Measurements from ENCODE around the gene NPPA. TPM values are rescaled to one million over a fixed set of nuclear protein-coding genes. Genes with fewer than 3 reads are reported as not detected.
"Not testable (repeated sequence)": the region's sequence is repeated elsewhere in the genome, so short reads cannot be mapped to it uniquely, and the experiment has no call there.

NPPA gene
- polyA plus RNA-seq, 1 experiment = not detected

DNA sequence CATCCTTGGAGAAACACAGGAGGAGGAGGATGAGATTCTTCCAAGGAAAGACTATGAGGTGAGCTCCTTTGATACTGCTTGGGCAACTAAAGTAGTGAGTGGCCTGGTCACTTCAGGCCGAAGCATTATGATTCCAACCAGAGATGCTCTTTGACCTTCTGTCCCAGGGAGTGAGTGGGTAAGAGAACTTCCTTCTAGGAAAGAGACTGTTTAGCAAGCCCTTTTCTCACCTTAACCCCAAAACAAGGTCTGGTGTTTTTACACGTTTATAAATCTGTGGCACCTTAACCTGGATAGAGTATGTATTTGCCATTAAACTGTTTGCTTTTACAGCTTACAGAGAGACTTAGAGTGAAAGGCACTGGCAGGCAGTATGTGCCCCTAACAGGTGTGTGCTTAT lies 40.5 kb downstream of the NPPA start:
- ChIA-PET POLR2A (interaction anchor here (1.3 to 1.8 kb wide), 2 partner anchors 17 to 102 kb away, joined by 4 to 22 read pairs; no protein-coding TSS in a partner anchor), CTCF (interaction anchor here (1.4 to 2.4 kb wide), 3 partner anchors 22 to 769 kb away, joined by 4 to 9 read pairs (median 7); no protein-coding TSS in a partner anchor)
- H3K27ac ChIP-seq (ENCODE audit: low read depth, low read length) = no peak overlapping the region
- H3K9me3 ChIP-seq (ENCODE audit: control insufficient read depth, insufficient read depth, low read length) = no peaks in the 10 kb centered on the region; the same call in 1 of the 2 replicates
- H3K4me3 ChIP-seq (ENCODE audit: low read depth, low read length) = peak overlapping the region; percentile 84
- TF ChIP-seq, protein P1, sequence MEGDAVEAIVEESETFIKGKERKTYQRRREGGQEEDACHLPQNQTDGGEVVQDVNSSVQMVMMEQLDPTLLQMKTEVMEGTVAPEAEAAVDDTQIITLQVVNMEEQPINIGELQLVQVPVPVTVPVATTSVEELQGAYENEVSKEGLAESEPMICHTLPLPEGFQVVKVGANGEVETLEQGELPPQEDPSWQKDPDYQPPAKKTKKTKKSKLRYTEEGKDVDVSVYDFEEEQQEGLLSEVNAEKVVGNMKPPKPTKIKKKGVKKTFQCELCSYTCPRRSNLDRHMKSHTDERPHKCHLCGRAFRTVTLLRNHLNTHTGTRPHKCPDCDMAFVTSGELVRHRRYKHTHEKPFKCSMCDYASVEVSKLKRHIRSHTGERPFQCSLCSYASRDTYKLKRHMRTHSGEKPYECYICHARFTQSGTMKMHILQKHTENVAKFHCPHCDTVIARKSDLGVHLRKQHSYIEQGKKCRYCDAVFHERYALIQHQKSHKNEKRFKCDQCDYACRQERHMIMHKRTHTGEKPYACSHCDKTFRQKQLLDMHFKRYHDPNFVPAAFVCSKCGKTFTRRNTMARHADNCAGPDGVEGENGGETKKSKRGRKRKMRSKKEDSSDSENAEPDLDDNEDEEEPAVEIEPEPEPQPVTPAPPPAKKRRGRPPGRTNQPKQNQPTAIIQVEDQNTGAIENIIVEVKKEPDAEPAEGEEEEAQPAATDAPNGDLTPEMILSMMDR (IDR thresholded peaks at IDR 0.05; ENCODE audit: low read depth, low read length) = no peak
- DNase-seq (ENCODE audit: low read depth, low spot score) = no peak
- no peaks in the 10 kb centered on the region for H3K27me3 ChIP-seq (ENCODE audit: control insufficient read depth, insufficient read depth, low read length)

DNA sequence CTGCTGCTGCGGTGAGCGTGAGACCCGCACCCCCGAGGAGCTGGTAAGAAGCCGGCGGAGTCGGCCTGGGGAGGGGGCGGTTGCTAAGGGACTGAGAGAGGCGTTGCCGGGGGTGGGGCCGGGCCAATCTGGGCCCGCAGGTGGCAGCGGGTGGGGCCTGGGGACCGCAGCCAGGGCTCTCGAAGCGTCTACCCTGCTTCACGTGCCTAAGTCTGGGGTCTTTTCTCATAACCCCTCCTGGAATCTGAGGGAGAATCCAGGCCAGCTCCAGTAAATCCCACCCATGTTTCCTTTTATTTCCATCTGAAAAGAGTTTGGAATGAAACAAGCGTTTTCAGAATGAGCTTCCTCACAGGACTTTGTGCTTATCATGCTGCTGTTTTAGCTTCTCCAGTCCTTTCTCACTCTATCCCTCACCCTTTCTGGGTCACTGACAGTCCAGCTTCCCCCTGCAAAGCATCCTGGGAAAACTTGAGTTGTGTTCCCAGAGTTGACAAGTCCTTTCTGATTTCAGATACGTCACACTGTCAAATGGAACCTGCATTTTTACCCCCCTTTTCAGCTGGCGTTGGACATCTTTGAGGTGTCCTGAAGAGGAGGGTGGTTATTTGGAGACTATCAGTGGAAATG lies 41.2 kb downstream of the NPPA start:
- H3K4me3 ChIP-seq (ENCODE audit: low read depth, low read length) = peak overlapping the region; percentile 84
- no peak for DNase-seq (ENCODE audit: low read depth, low spot score)
- no peaks in the 10 kb centered on the region; the same call in 1 of the 2 replicates for H3K9me3 ChIP-seq (ENCODE audit: control insufficient read depth, insufficient read depth, low read length)
- POLR2A ChIA-PET = interaction anchor here (0.6 to 1.8 kb wide), 8 partner anchors 13 to 830 kb away, joined by 3 to 22 read pairs (median 4); no protein-coding TSS in a partner anchor
- peak overlapping the region; percentile 31 for H3K27ac ChIP-seq (ENCODE audit: low read depth, low read length)
- no peaks in the 10 kb centered on the region for H3K27me3 ChIP-seq (ENCODE audit: control insufficient read depth, insufficient read depth, low read length)
- TF ChIP-seq, protein P1 (IDR thresholded peaks at IDR 0.05; ENCODE audit: low read depth, low read length) = no peak
- CTCF ChIA-PET = interaction anchor here (1.4 to 2.4 kb wide), 3 partner anchors 21 to 768 kb away, joined by 4 to 9 read pairs (median 7); no protein-coding TSS in a partner anchor

DNA sequence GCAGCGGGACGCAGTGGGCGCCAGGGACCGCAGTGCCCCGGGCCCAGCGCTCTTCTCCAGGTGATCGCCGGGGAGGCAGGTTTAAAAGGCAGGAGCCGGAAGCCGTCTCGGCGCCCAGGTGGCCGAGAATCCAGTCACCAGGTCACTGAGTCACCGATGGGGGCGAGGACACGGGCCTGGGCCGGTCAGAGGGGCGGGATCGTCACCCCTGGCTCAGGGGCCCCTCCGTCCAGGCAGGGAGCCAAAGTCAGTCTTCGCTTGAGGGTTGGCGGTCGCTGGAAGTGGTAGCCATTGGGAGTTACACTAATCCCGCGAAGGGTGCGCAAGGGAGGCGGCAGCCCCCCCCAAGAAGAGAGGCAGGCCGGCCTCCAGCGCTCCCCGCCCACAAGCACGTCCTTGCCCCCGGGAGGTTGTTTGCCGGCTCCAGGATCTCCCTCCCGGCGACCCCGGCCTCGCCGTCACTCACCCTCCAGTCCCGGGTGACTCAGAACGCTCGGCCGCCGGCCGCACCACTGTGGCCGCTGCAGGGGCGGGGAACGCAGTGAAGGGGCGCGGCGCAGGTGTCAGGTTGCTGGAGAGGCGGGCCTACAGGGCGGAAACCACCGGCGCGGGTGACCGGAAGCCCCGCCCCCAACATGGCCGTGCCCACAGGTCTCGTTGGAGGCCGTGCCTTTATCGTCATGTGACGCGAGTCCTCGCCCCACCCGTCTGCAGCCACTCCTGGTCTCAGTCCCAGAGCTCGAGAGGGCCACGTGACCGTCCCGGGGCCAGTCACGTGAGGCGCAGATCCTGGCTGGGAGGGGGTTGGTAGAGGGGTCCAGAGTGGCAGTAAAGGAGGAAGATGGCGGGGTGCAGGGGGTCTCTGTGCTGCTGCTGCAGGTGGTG lies 41.9 kb downstream of the NPPA start, which contains the start of the genes CLCN6 and MTHFR:
CLCN6 (plus strand) TSS at position 770 of the 885 bp plus-strand sequence; CDS start at position 842, 72 bp downstream.
MTHFR (minus strand) TSS at position 543 of the 885 bp plus-strand sequence. CDS start 2,848 bp downstream, outside the sequence.
- DNase-seq (ENCODE audit: low read depth, low spot score) = peak; percentile 97
- ChIA-PET POLR2A (interaction anchor here (0.6 to 1.8 kb wide), 10 partner anchors 10 to 829 kb away, joined by 3 to 22 read pairs (median 4); no protein-coding TSS in a partner anchor), CTCF (interaction anchor here (1.4 to 2.4 kb wide), 3 partner anchors 20 to 768 kb away, joined by 4 to 9 read pairs (median 7); no protein-coding TSS in a partner anchor)
- TF ChIP-seq, protein P1 (IDR thresholded peaks at IDR 0.05; ENCODE audit: low read depth, low read length) = no peak
- H3K4me3 ChIP-seq (ENCODE audit: low read depth, low read length) = peak within 1 kb of the TSS; percentile 84
- peak within 1 kb of the TSS; percentile 94 for H3K27ac ChIP-seq (ENCODE audit: low read depth, low read length)
- no peaks in the 10 kb centered on the region; the same call in 1 of the 2 replicates for H3K9me3 ChIP-seq (ENCODE audit: control insufficient read depth, insufficient read depth, low read length)
- H3K27me3 ChIP-seq (ENCODE audit: control insufficient read depth, insufficient read depth, low read length) = no peaks in the 10 kb centered on the region

DNA sequence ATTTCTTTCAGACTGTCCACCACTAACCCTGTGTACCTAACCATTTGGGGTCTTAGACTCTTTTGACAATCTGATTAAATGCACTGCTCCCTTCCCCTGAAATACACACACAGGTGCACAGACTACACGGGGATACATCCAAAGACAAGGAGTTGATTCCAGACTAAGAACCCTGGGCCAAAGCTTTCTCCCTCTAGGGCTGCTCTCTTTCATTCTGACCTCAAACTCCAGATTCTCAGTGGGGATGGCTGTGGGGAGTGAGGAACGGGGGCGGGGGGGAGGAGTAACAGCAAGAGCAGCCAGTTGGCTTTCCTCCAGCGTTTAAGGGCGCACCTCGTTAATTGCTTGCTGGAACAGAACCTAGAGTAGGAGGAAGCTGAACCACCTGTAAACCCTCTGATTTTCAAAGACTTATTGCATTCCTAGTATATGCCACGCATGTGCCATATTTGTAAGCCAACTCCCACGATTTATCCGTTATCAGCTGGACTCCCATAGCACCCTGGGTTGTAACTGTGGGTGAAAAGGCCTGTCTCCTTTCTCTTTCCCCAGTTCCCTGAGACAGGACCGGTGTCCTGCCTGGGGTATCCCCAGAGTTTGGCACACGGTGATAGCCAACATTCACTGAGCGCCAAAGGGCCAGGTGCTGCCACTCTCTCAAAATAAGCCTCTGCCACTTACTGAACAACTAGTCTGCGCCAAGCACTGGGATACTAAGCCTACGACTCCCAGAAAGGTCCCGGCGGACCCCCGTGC lies 42.7 kb downstream of the NPPA start:
- POLR2A ChIA-PET = interaction anchor here (0.7 to 1.9 kb wide), 2 partner anchors 12 to 103 kb away, joined by 3 to 7 read pairs; no protein-coding TSS in a partner anchor

GRCh38 chr1:11803924-11804665 lies 43.5 kb downstream of the NPPA start:
- not testable (repeated sequence) for DNase-seq (ENCODE audit: low read depth, low spot score); H3K9me3 ChIP-seq (ENCODE audit: control insufficient read depth, insufficient read depth, low read length); H3K27me3 ChIP-seq (ENCODE audit: control insufficient read depth, insufficient read depth, low read length)
- H3K27ac ChIP-seq (ENCODE audit: low read depth, low read length) = peak overlapping the region; percentile 94
- peak overlapping the region; percentile 82 for H3K4me3 ChIP-seq (ENCODE audit: low read depth, low read length)
- POLR2A ChIA-PET = interaction anchor here (1.2 to 1.9 kb wide), 6 partner anchors 11 to 215 kb away, joined by 3 to 22 read pairs (median 8); partner anchors contain the start of gene MIIP
- CTCF ChIA-PET = interaction anchor here (3.6 kb wide), 1 partner anchor 18 kb away, joined by 32 read pairs; no protein-coding TSS in a partner anchor

More for the DNA sequence above, 42.7 kb downstream of the NPPA start:
- no peaks in the 10 kb centered on the region; the same call in 1 of the 2 replicates for H3K9me3 ChIP-seq (ENCODE audit: control insufficient read depth, insufficient read depth, low read length)
- peak overlapping the region; percentile 94 for H3K27ac ChIP-seq (ENCODE audit: low read depth, low read length)
- CTCF ChIA-PET = interaction anchor here (3.6 kb wide), 1 partner anchor 18 kb away, joined by 32 read pairs; no protein-coding TSS in a partner anchor
- TF ChIP-seq, protein P1 (IDR thresholded peaks at IDR 0.05; ENCODE audit: low read depth, low read length) = no peak
- DNase-seq (ENCODE audit: low read depth, low spot score) = no peak
- no peaks in the 10 kb centered on the region for H3K27me3 ChIP-seq (ENCODE audit: control insufficient read depth, insufficient read depth, low read length)
- H3K4me3 ChIP-seq (ENCODE audit: low read depth, low read length) = peak overlapping the region; percentile 78

Data from AG04450 (cell line).